NCI-H2227 treated with DMSO at 0.1 percent for 48 hours (cell line): ENCODE results near the gene ZNF526.

Source experiments
- DNase-seq: peaks from one replicate; lab custom pipeline; 2025; lab: John Stamatoyannopoulos, UW

The ZNF526 gene

GRCh38 chr19:42219812-42220750 lies at the start of gene ZNF526:
Gene ZNF526 (plus strand): TSS chr19:42220312. CDS start chr19:42224404, 4,092 bp downstream.
- DNase-seq = peak; percentile 100

DNA sequence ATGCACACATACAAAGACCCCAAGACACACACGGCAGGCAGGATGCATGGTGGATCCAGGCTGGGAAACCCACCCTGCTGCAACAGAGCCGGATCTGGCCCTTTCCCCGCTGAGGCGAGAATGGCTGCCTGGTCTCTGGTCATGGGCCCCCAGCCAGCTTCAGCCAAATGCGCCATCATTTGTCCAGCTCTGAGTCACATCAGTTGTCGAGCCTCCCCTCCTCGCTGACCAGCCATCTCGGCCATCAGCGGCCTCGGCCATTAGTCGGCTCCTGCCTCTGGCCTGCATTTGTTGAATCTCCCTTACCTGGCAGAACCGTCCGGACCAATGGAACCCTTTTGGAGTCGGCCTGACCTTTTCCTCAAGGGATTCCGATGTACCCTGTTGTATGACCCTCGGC lies 49.4 kb upstream of the ZNF526 start:
- no peak for DNase-seq

DNA sequence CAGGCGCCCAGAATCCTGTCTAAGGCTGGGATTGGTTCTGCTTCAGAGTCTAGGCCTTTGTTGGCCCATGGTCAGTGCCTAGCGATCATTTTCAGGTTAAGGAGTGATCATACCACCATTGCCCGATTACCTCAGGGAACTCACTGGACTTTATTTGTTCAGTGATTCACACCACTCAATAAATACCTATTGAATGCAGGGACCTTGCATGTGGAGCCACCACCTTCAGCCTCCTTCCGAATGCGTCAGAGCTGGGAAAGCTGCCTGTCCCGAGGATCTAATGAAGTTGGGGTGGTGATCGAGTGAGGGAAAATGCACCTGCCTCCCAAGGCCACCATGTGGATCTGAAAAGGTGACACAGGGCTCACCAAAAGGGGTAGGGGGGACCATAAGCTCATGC lies 47.9 kb upstream of the ZNF526 start:
- no peak for DNase-seq

DNA sequence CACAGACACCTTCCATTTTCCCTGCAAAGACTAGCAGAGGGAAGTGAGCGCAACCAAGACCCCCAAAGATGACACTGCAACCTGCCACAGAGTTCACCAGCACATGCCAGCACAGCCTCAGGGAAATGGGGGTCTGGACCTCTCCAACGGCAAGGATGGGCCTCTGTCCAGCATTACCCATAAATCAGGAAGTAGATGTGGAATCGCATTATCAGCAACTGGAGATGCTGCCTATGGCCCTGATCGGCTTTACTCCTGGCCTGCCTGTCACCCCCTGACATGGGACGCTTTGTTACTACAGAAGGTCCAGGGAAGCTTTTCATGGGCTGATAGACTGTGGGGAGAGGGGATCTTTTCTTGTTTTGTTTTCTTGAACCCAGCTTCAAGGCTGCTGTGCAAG lies 46.4 kb upstream of the ZNF526 start:
- no peak for DNase-seq

GRCh38 chr19:42174188-42174587 lies 45.9 kb upstream of the ZNF526 start:
- no peak for DNase-seq

GRCh38 chr19:42174958-42175734 lies 45.0 kb upstream of the ZNF526 start:
- DNase-seq = peak; percentile 62

DNA sequence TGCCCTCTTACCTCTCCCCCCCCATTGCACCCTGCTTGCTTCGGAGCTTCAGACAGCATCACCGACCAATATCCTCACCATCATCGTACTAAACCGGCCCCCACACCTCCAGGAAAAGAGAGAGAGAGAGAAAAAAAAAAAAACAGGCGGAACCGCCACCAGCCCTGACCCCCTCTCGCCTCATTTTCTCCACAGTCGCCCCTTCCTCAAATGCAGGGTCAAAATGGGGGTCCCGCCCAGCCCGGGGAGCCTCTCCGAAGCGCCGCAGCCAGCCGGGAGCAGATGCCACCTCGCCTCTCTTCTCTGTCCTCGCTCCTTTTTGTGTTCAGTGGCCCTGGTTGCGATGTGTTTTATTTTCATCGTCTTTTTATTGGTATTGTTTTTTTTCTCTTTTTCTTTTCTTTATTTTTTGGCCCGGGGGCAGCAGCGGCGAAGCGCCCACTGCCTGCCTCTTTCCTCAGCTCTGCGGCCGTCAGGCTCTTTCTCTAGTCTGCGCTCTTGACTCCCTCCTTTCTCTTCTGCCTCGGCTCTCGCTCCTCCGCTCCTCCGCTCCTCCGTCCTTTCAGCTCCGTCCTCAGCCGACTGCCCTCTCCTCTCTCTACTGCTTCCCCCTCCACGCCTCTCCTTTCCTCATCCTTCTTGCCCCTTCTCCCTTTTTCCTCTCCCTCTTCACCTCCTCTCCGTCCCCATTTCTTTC lies 44.0 kb upstream of the ZNF526 start:
- peak; percentile 76 for DNase-seq

DNA sequence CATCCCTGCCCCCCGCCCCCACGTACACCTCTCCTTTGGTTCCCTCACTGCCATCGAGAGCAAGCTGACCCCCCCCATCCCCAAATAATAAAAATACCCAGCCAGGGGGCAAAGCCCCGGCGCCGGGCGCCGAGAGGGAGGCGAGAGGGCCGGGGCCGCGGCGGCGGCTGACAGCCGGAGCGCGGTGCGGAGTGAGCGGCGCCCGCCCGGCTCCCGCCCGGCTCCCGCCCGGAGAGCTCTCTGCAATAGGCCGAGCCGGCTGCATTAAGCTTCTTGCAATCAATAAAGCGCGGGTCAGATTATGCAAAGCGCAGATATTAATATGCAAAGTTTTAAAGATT lies 43.5 kb upstream of the ZNF526 start:
- no peak for DNase-seq

DNA sequence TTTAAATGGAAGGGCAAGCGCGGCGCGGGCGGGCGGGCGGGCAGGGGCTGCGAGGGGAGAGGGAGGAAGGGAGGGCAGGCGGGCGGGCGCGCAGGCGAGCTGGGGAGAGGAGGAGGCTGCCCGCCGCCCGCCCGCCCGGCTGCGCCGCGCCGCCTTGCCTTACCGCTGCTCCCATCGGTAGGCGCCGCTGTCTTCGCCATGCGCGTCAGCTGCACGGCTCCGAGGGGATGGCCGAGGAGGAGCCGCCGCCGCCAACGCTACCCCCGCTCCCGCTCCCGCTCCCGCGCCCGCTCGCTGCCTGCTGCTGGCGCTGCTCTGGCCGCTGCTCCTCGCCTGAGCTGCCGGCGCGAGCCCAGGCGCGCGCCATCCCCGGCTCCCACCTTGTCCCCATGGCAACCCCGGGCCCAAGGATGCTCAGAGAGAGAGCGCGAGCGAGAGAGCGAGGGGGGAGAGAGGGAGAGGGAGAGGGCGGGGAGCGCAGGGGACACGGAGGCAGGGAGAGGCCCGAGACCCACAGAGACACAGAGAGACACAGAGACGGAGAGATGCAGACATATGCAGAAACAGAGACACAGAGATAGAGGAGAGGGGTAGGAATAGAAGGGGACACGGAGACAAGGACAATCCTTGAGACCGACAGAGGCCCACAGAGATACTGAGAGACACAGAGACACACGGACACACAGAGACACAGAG lies 43.0 kb upstream of the ZNF526 start:
- peak; percentile 99 for DNase-seq

DNA sequence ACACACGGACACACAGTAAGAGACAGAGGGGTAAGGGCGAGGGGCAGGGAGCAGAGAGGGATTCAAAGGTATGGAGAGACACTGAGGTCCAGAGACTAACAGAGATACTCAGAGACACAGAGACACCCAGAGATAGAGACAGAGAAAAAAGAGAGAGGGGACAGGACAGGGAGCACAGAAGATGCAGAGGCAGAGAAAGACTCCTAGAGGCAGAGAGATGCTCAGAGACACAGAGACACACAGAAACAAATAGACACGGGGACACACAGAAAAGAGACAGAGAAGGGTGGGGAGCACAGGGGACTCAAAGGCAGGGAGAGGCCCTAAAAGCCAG lies 42.5 kb upstream of the ZNF526 start:
- DNase-seq = no peak

DNA sequence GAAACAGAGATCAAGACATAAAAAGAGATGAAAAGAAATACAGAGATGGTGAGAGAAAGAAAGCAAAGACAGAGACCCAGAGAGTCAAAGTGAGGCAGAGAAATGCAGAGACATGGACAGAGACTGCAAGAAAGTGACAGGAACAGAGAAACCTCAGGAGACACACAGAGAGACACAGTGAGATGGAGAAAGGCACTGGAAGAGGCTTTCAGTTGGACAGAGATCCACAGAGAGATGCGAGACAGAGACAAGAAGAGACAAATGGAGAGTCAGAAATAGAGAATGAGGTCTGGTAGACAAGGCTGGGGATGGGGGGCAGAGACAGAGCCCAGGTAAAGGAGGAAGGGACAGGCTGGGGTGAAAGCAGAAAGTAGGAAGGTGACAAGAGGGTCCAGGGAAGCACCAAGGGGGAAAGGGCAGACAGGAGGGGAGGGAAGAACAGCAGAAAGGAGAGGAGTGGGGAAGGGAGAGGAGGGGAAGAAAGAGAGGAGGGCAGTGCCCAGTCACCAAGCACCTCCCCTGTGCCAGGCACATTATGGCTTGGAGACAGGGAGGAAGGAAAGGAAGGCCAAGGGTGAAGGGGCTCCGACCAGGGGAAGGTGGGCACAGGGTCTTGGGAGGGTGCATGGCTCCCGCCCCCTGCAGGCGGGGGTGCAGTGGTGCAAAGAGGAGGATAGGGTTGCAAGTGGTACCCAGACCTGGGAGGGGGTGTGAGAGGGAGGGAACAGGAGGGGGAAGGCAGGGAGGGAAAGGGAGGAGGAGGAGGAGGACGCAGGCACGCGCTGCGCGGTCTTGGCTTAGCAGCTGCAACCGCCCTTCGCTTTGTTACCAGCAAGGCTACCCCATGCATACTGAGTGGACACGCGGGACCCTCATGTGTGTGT lies 41.1 kb upstream of the ZNF526 start:
- DNase-seq = peak; percentile 81

GRCh38 chr19:42184401-42184861 lies 35.7 kb upstream of the ZNF526 start:
- peak; percentile 94 for DNase-seq

DNA sequence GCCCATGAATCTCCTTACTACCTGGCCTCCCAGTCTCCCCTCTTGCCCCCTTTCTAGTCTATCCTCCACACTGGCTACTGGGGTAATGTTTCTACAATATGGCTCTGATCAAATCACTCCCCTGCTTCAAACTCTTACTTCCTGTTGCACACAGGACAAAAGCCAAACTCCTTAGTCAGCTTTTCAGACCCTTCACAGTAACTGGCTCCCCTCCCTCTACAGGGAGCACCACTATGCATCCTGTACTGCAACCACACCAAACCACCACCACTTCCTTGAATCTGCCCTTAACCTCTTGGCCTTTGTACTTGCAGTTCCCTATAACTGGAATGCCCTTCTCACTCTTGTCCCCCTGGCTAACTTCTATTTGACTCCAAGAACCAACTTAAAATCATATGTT lies 34.8 kb upstream of the ZNF526 start:
- DNase-seq = no peak

GRCh38 chr19:42188665-42189064 lies 31.4 kb upstream of the ZNF526 start:
- DNase-seq = no peak

DNA sequence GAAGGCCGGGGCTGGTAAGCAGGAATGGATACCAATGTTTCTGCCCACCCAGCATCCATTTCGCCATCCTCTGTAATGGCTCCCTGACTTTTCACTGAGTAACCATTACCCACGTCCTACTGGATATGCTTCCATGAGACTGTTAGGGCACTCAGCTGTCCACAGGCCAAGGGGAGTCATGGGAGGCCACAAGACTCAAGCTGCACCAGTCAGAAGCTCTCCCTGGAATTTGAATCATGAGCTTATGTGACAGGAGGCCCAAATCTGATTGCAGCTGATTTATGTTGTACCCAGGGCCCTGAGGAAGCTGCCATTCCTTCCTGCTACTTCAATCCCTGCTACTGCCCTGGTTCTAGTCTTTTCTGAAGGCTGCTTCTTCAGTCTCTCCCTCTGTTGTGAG lies 31.0 kb upstream of the ZNF526 start:
- DNase-seq = no peak

GRCh38 chr19:42191330-42191729 lies 28.8 kb upstream of the ZNF526 start:
- DNase-seq = no peak

DNA sequence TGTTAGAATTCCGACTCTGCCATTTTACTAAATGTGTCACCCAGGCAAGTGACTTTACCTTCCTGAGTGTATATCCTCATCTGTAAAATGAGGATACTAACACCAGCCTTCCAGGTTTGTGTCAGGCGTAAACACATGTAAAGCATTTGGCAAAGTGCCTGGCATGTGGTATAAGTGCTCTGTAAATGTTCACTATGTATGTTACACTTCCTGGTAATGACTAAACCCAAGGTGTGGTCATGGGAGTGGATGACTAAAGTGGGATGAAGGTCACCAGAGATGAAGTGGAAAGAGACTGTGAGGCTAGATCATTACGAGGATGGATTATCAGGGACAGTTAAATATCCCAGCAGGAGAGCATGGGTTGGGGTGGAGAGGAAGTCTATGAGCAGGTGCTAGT lies 28.3 kb upstream of the ZNF526 start:
- no peak for DNase-seq

DNA sequence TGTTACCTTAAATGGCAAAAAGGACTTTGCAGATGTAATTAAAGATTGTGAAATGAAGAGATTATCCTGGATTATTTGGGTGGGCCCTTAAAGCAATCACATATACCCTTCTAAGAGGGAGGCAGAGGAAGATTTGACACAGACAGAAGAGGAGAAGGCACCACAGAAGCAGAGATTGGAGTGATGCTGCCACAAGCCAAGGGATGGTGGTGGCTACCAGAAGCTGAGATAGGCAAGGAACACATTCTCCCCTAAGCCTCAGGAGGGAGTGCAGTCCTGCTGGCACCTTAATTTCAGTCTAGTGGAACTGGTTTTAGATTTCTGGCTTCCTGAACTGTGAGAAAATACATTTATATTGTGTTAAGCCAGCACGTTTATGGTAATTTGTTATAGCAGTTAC lies 26.8 kb upstream of the ZNF526 start:
- DNase-seq = no peak

DNA sequence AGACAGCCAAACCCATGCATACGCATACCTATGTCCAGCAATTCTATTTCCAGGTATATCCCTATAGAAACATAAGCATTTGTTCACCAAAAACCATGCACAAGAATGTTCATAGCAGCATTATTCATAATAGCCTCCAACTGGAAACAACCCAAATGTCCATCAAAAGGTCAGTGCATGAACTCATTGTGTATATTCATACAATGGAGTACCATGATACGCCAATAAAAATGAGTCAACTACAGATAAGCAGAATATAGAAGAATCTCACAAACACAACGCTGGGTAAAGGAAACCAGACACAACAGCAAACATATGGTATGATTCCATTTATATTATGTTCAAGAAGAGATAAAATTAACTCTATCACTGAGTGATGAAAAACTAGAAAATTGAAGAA lies 26.4 kb upstream of the ZNF526 start:
- no peak for DNase-seq

GRCh38 chr19:42196011-42197001 lies 23.8 kb upstream of the ZNF526 start:
- no peak for DNase-seq
